AG04449 (cell line): Measurements from ENCODE around the gene SLC2A9.

Experiments used
- CTCF ChIA-PET: fragments of 350-600 bp; formaldehyde crosslinking; extraction: SDS; loops from one replicate; lab custom pipeline; 2021; ENCODE audit warnings: antibody characterized with exemption; lab: Yijun Ruan, JAX
- POLR2A ChIA-PET: fragments of 400-600, 350-600 bp; formaldehyde crosslinking; extraction: SDS; loops from one replicate; lab custom pipeline; 2020; ENCODE audit warnings: antibody characterized with exemption, inconsistent platforms; lab: Yijun Ruan, JAX
- DNase-seq: peaks from one replicate; pipeline ENCODE4 v3.0.0-alpha.2; 2010; ENCODE audit warnings: low read depth, low spot score
- H3K4me3 ChIP-seq: 2 replicates; pipeline ENCODE4 v1.5.1; 2011; ENCODE audit warnings: low read depth, mild to moderate bottlenecking, control low read depth, low read length
- CTCF ChIP-seq: IDR thresholded peaks from one replicate; pipeline ENCODE4 v1.5.1; 2011; ENCODE audit warnings: mild to moderate bottlenecking, moderate library complexity, low read length, control low read depth, inconsistent platforms; ENCODE audit not compliant: insufficient read depth; ENCODE audit errors: missing control alignments

SLC2A9 gene

GRCh38 chr4:10053635-10054453, 32.5 kb upstream of the SLC2A9 start:
- no peak for DNase-seq
- POLR2A ChIA-PET, result no interaction called here
- CTCF ChIA-PET, result no interaction called here
- no peak for TF ChIP-seq CTCF
- no peak overlapping the region for H3K4me3 ChIP-seq

GRCh38 chr4:10051517-10052135, 30.3 kb upstream of the SLC2A9 start:
- DNase-seq, result no peak
- CTCF ChIA-PET, result no interaction called here
- POLR2A ChIA-PET, result interaction anchor here (0.7 kb wide), 1 partner anchor 67 kb away, joined by 3 read pairs; no protein-coding TSS in a partner anchor
- H3K4me3 ChIP-seq, result no peak overlapping the region
- TF ChIP-seq CTCF, result no peak

- no peak for DNase-seq
- ChIA-PET CTCF (no interaction called here), POLR2A (interaction anchor here (0.7 kb wide), 1 partner anchor 67 kb away, joined by 3 read pairs; no protein-coding TSS in a partner anchor)
- no peak overlapping the region for H3K4me3 ChIP-seq
- TF ChIP-seq CTCF, result no peak
Observed at GRCh38 chr4:10050721-10051120, 29.4 kb upstream of the SLC2A9 start.

GRCh38 chr4:10050261-10050661, 29.0 kb upstream of the SLC2A9 start:
- POLR2A ChIA-PET, result no interaction called here
- CTCF ChIA-PET, result no interaction called here
- TF ChIP-seq CTCF, result no peak
- H3K4me3 ChIP-seq, result no peak overlapping the region
- no peak for DNase-seq

- no peak for DNase-seq
- ChIA-PET CTCF (no interaction called here), POLR2A (no interaction called here)
- no peak overlapping the region for H3K4me3 ChIP-seq
- no peak for TF ChIP-seq CTCF
Observed at GRCh38 chr4:10048941-10049697, 27.8 kb upstream of the SLC2A9 start.

GRCh38 chr4:10047967-10048366, 26.7 kb upstream of the SLC2A9 start:
- POLR2A ChIA-PET, result no interaction called here
- no peak overlapping the region for H3K4me3 ChIP-seq
- CTCF ChIA-PET, result no interaction called here
- DNase-seq, result no peak
- no peak for TF ChIP-seq CTCF
